OCI-LY1 (cell line): ENCODE results near the gene SLC25A26.

ENCODE experiments used
- H2AFZ ChIP-seq: fragments of 200-600 bp; sonication (generic), shearing (Covaris generic); 2 replicates; pipeline ENCODE4 v1.6.0; 2014; ENCODE audit warnings: antibody characterized with exemption, mild to moderate bottlenecking, low read length
- H3F3A ChIP-seq: fragments of 200-600 bp; sonication (generic), shearing (Covaris generic); 2 replicates; pipeline ENCODE4 v1.6.0; 2014; ENCODE audit warnings: mild to moderate bottlenecking, antibody characterized with exemption, low read length, moderate library complexity; ENCODE audit not compliant: insufficient read depth
- H3K27ac ChIP-seq: fragments of 200-600 bp; sonication (generic); 2 replicates; pipeline ENCODE4 v1.5.1; 2014; ENCODE audit warnings: low read length, mixed run types, mild to moderate bottlenecking, low read depth; ENCODE audit not compliant: poor library complexity, severe bottlenecking
- H3K27me3 ChIP-seq: fragments of 200-600 bp; sonication (generic); 2 replicates; pipeline ENCODE4 v1.6.0; 2014; ENCODE audit warnings: antibody characterized with exemption, mild to moderate bottlenecking, low read length, moderate library complexity; ENCODE audit not compliant: insufficient read depth
- H3K36me3 ChIP-seq: fragments of 200-600 bp; sonication (generic); 2 replicates; pipeline ENCODE4 v1.6.1; 2014; ENCODE audit warnings: mild to moderate bottlenecking, antibody characterized with exemption, low read length, moderate library complexity, mixed read lengths; ENCODE audit not compliant: insufficient read depth
- H3K4me1 ChIP-seq: fragments of 200-600 bp; sonication (generic); 2 replicates; pipeline ENCODE4 v1.5.1; 2014; ENCODE audit warnings: mild to moderate bottlenecking, low read length, moderate library complexity; ENCODE audit not compliant: insufficient read depth, severe bottlenecking
- H3K4me2 ChIP-seq: fragments of 200-600 bp; sonication (generic), shearing (Covaris generic); 2 replicates; pipeline ENCODE4 v1.6.1; 2014; ENCODE audit warnings: low read length
- H3K4me3 ChIP-seq: fragments of 200-600 bp; sonication (generic); 2 replicates; pipeline ENCODE4 v1.5.1; 2014; ENCODE audit warnings: low read length, low read depth, mild to moderate bottlenecking, mixed read lengths; ENCODE audit not compliant: poor library complexity, severe bottlenecking
- H3K79me2 ChIP-seq: fragments of 200-600 bp; shearing (Covaris generic); 2 replicates; pipeline ENCODE4 v1.6.1; 2016; ENCODE audit warnings: mixed run types, low read length, mixed read lengths; ENCODE audit not compliant: insufficient read depth
- H3K9ac ChIP-seq: fragments of 200-600 bp; sonication (generic), shearing (Covaris generic); 2 replicates; pipeline ENCODE4 v1.6.1; 2014; ENCODE audit warnings: mild to moderate bottlenecking, low read length, mixed read lengths
- H3K9me2 ChIP-seq: fragments of 200-600 bp; sonication (generic), shearing (Covaris generic); 2 replicates; pipeline ENCODE4 v1.6.1; 2014; ENCODE audit warnings: low read depth, mild to moderate bottlenecking, low read length, mixed read lengths
- H3K9me3 ChIP-seq: fragments of 200-600 bp; shearing (Covaris generic); 2 replicates; pipeline ENCODE4 v1.6.1; 2014; ENCODE audit warnings: low read length, mixed read lengths
- H4K20me1 ChIP-seq: fragments of 200-600 bp; sonication (generic), shearing (Covaris generic); 2 replicates; pipeline ENCODE4 v1.6.0; 2016; ENCODE audit warnings: mild to moderate bottlenecking, low read length; ENCODE audit not compliant: insufficient read depth
- CTCF ChIP-seq: fragments of 200-600 bp; sonication (generic), shearing (Covaris generic); IDR thresholded peaks from 2 replicates; pipeline ENCODE4 v1.5.1; 2017; ENCODE audit warnings: mild to moderate bottlenecking, antibody characterized with exemption, low read length, moderate library complexity, mixed read lengths
- EZH2 ChIP-seq: fragments of 200-600 bp; sonication (generic), shearing (Covaris generic); IDR thresholded peaks from 2 replicates; pipeline ENCODE4 v1.8.0; 2017; ENCODE audit warnings: borderline replicate concordance, mixed run types, mild to moderate bottlenecking, antibody characterized with exemption, low read length, moderate library complexity, mixed read lengths

SLC25A26 gene

GRCh38 chr3:66322436-66322835 is 101.6 kb downstream of the SLC25A26 start:
- Histone ChIP-seq H3K27me3 (no peaks in the 10 kb centered on the region), H3F3A (no peaks in the 10 kb centered on the region), H3K9me3 (no peaks in the 10 kb centered on the region), H3K27ac (no peak overlapping the region), H2AFZ (no peak overlapping the region), H3K4me3 (no peak overlapping the region), H4K20me1 (no peaks in the 10 kb centered on the region), H3K4me2 (no peak overlapping the region), H3K9me2 (no peaks in the 10 kb centered on the region), H3K79me2 (no peaks in the 10 kb centered on the region), H3K4me1 (no peaks in the 10 kb centered on the region), H3K36me3 (no peaks in the 10 kb centered on the region), H3K9ac (no peak overlapping the region)
- TF ChIP-seq CTCF (no peak), EZH2 (no peak)

GRCh38 chr3:66326340-66326739 is 105.5 kb downstream of the SLC25A26 start:
- H3K4me3 ChIP-seq = no peak overlapping the region
- H3K4me1 ChIP-seq = no peaks in the 10 kb centered on the region
- no peaks in the 10 kb centered on the region for H3K9me3 ChIP-seq
- H2AFZ ChIP-seq = no peak overlapping the region
- no peak overlapping the region for H3K9ac ChIP-seq
- H3K79me2 ChIP-seq = no peaks in the 10 kb centered on the region
- no peak overlapping the region for H3K4me2 ChIP-seq
- no peaks in the 10 kb centered on the region for H3K36me3 ChIP-seq
- no peaks in the 10 kb centered on the region for H3K9me2 ChIP-seq
- TF ChIP-seq CTCF = no peak
- no peak for TF ChIP-seq EZH2
- H3K27me3 ChIP-seq = no peaks in the 10 kb centered on the region
- no peaks in the 10 kb centered on the region for H3F3A ChIP-seq
- no peaks in the 10 kb centered on the region for H4K20me1 ChIP-seq
- no peak overlapping the region for H3K27ac ChIP-seq

- Histone ChIP-seq H3F3A (no peaks in the 10 kb centered on the region), H3K9me3 (no peaks in the 10 kb centered on the region), H3K4me1 (no peaks in the 10 kb centered on the region), H3K4me3 (no peak overlapping the region), H3K4me2 (no peak overlapping the region), H4K20me1 (no peaks in the 10 kb centered on the region), H2AFZ (no peak overlapping the region), H3K36me3 (no peaks in the 10 kb centered on the region), H3K79me2 (no peaks in the 10 kb centered on the region), H3K9me2 (no peaks in the 10 kb centered on the region), H3K9ac (no peak overlapping the region), H3K27ac (no peak overlapping the region), H3K27me3 (no peaks in the 10 kb centered on the region)
- TF ChIP-seq CTCF (no peak), EZH2 (no peak)
Observed at GRCh38 chr3:66335671-66336070, 114.9 kb downstream of the SLC25A26 start.
